Measurements from ENCODE around the gene RUBCNL.

DNA sequence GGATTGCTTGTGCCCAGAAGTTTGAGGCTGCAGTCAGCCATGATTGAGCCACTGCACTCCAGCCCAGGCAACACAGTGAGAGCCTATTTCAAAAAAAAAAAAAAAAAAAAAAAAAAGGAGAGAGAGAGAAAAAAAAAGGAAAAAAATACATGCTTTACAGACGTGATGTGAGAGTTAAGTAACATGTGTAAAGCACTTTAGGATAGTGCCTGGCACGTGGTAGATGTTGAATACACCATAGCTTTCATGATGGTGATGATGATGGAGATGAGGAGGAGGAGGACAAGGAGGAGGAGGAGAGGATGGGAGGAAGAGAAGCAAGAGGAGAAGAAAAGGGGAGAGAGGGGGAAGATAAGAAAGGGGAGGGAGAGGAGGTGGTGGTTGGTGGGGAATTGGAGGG, 15.1 kb upstream of the RUBCNL start:
- TF ChIP-seq REST (IDR thresholded peaks at IDR 0.05; ENCODE audit: insufficient read depth in 1 of 2, low read depth in 2 of 2, low read length in 2 of 2) = no peak
- TF ChIP-seq TAF1 (IDR thresholded peaks at IDR 0.05; ENCODE audit: borderline replicate concordance, insufficient read depth, low read length) = no peak
- no peak for TF ChIP-seq POLR2AphosphoS5 (IDR thresholded peaks at IDR 0.05; ENCODE audit: low read depth, low read length)
- TF ChIP-seq SIN3A (IDR thresholded peaks at IDR 0.05; ENCODE audit: borderline replicate concordance, insufficient read depth, low read length) = no peak
